ENCODE results near the gene MINK1.

MINK1 gene

GRCh38 chr17:4789951-4790704, 43.0 kb upstream of the MINK1 start (continued):
- peak; percentile 17; the same call in 1 of the 2 replicates for TF ChIP-seq TSHZ1 (tag by site-specific recombination; IDR thresholded peaks at IDR 0.05; ENCODE audit: borderline replicate concordance)
- TF ChIP-seq KLF10 (tag by site-specific recombination; IDR thresholded peaks at IDR 0.05): peak; percentile 54; the same call in 1 of the 2 replicates
- TF ChIP-seq ZBTB8A (tag by site-specific recombination; IDR thresholded peaks at IDR 0.05): peak; percentile 88
- TF ChIP-seq WT1 (tag by site-specific recombination; IDR thresholded peaks at IDR 0.05): no peak
- TF ChIP-seq ZNF660 (tag by site-specific recombination; IDR thresholded peaks at IDR 0.05): peak; percentile 93
- no peak for TF ChIP-seq OVOL3 (tag by site-specific recombination; IDR thresholded peaks at IDR 0.05)
- TF ChIP-seq ZNF391 (tag by site-specific recombination; IDR thresholded peaks at IDR 0.05; ENCODE audit: borderline replicate concordance, low read depth): 0 out of 2 replicates have a peak, but pooled peaks have one; percentile 27
- no peak for TF ChIP-seq ZNF510 (tag by site-specific recombination; IDR thresholded peaks at IDR 0.05; ENCODE audit: insufficient replicate concordance)
- TF ChIP-seq ZNF280D (tag by site-specific recombination; IDR thresholded peaks at IDR 0.05): no peak
- TF ChIP-seq ZNF560 (tag by site-specific recombination; IDR thresholded peaks at IDR 0.05; ENCODE audit: borderline replicate concordance): no peak
- TF ChIP-seq KLF7 (tag by site-specific recombination; IDR thresholded peaks at IDR 0.05; ENCODE audit: borderline replicate concordance): no peak
- peak; percentile 42 for TF ChIP-seq ZFHX2 (tag by site-specific recombination; conservative IDR thresholded peaks at IDR 0.05)
- peak; percentile 84 for TF ChIP-seq ATF2 (tag by site-specific recombination; IDR thresholded peaks at IDR 0.05; ENCODE audit: low read depth)
- TF ChIP-seq ZNF837 (tag by site-specific recombination; IDR thresholded peaks at IDR 0.05): no peak
- no peak for TF ChIP-seq ZNF214 (tag by site-specific recombination; IDR thresholded peaks at IDR 0.05; ENCODE audit: borderline replicate concordance)
- TF ChIP-seq ZNF830 (tag by site-specific recombination; IDR thresholded peaks at IDR 0.05; ENCODE audit: low read depth): no peak
- TF ChIP-seq ZNF132 (tag by site-specific recombination; IDR thresholded peaks at IDR 0.05; ENCODE audit: borderline replicate concordance): no peak
- peak; percentile 66 for TF ChIP-seq SP2 (tag by site-specific recombination; IDR thresholded peaks at IDR 0.05)
- TF ChIP-seq ZNF624 (tag by site-specific recombination; IDR thresholded peaks at IDR 0.05): no peak
- TF ChIP-seq PRDM6 (tag by site-specific recombination; IDR thresholded peaks at IDR 0.05): no peak
- TF ChIP-seq ZNF596 (tag by site-specific recombination; IDR thresholded peaks at IDR 0.05): peak; percentile 51; the same call in 1 of the 2 replicates
- 0 out of 2 replicates have a peak, but pooled peaks have one; percentile 47 for TF ChIP-seq ZNF148 (tag by site-specific recombination; IDR thresholded peaks at IDR 0.05; ENCODE audit: borderline replicate concordance)
- TF ChIP-seq ZNF501 (tag by site-specific recombination; IDR thresholded peaks at IDR 0.05): peak; percentile 48; the same call in 1 of the 2 replicates
- no peak for TF ChIP-seq SCRT1 (tag by site-specific recombination; IDR thresholded peaks at IDR 0.05; ENCODE audit: borderline replicate concordance)
- no peak for TF ChIP-seq GLI4 (tag by site-specific recombination; IDR thresholded peaks at IDR 0.05)
- TF ChIP-seq ZNF433 (tag by site-specific recombination; IDR thresholded peaks at IDR 0.05; ENCODE audit: low read depth): no peak
- peak; percentile 93 for TF ChIP-seq ZSCAN30 (tag by site-specific recombination; IDR thresholded peaks at IDR 0.05)
